HG02623 (cell line): Measurements from ENCODE around the gene VWA3A.
"Not testable (repeated sequence)": the region's sequence is repeated elsewhere in the genome, so short reads cannot be mapped to it uniquely, and the experiment has no call there.

Experiments
- ATAC-seq: cut with Tn5 transposase; IDR thresholded peaks from one replicate; pipeline ENCODE4 v1.9.1; 2021; ENCODE audit warnings: moderate library complexity; ENCODE audit not compliant: unreplicated experiment

VWA3A gene

DNA sequence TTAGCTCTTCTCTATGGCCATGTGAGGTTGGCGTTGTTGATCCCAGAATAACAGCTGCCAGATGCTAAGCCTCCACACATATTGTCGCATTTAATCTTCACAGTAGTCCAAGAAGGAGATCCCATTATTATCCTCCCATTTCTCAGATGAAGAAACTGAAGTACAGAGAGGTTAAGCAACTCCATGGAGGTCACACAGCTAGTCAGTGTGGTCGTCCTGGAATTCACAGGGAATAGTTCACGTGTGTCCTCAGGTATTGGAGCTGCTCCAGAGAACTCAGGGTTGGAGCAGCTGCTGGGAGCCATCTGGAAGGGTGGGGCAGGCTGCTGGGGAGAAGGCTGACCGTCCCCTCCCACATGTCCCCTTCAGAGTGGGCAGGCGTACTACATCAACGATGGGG lies 89.5 kb downstream of the VWA3A start:
- ATAC-seq: no peak

DNA sequence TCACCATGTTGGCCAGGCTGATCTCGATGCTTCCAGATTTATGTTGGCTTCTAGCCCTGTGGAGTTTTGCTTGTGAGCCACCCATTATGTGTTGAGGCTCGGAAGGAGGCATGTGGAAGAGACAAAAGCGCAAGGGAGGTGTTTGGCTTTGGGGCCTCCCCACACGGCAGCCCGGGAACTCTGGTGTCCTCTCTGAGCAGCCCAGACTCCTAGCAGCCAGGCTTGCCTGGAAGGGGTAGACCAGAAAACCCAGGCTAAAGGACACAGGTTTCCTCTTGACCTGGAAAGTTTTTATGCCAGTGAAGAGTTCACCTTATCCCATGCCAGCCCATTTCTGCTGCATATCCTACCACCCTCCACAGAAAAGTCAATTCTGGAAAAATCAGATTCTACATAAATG lies 91.0 kb downstream of the VWA3A start:
- ATAC-seq: no peak

DNA sequence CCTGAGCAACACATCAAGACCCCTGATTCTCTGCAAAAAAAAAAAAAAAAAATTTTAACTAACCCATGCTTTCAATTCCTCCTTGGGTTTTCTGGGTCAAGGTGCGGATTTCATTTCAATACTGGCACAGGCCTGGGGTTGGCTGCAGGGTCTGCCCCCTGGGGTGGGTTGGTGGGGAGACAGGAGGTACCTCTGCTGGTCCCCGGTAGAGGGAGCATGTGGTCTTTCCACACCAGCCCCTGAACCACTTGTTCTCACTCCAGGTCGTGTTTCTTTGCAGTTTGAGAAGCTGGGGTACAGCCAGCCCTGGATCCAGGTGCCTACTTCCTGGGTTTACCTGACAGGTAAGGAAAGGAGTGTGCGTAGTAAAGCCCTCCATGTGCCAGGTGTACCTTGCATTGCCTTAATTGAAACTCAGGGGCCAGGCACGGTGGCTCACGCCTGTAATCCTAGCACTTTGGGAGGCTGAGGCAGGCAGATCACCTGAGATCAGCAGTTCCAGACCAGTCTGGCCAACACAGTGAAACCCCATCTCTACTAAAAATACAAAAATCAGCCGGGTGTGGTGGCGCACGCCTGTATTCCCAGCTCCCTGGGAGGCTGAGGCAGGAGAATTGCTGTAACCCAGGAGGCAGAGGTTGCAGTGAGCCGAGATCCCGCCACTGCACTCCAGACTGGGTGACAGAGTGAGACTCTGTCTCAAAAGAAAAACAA lies 91.7 kb downstream of the VWA3A start:
- no peak for ATAC-seq

DNA sequence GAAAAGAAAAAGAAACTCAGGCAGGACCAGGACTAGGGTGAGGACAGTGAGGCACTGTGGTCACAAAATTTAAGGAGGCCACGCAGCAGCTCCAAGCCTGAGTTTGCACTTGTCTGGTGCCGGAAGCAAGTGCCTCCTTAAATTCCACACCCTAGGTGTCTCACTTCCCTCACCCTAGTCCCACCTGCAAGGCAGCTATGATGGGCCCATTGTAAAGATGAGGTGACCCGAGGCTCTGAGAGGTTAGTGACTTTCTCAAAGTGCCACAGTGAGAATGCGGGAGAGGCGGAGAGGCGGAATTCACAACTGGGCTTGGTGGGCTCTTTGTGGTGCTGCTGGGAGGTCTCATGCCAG lies 92.3 kb downstream of the VWA3A start:
- ATAC-seq: no peak

DNA sequence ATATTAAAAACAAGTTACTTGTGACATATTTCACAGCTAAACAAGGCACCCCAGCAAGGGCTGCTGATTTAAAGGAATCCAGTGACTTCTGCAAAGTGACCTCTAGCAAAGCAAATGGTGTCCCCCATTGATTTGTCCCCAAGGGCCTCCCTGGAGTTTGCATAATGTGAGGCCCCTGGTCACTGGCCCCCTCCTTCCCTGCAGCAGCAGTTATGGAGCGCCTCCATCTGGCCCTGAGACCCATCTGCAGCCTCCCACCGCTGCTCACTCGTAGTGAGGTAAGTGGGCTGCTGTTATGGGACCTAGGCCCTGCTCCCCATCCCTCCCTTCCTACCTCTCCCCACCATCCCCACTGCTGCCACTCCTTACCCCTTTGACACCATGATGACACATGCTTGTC lies 94.2 kb downstream of the VWA3A start:
- ATAC-seq: no peak

DNA sequence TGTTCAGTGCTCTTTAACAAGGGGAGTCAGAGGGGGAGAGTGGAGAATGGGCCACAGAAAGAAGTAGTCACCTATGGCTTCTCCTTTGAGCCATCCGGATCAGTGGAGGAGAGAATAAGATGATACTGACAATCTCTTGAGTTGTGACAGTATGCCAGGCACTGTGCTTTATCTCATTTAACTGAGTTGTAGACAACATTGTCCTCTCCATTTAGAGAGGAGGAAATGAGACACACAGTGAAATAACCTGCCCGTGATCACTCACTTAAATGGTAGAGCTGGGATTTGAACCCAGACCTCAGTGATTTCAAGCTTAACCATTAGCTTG lies 95.9 kb downstream of the VWA3A start:
- ATAC-seq: no peak

DNA sequence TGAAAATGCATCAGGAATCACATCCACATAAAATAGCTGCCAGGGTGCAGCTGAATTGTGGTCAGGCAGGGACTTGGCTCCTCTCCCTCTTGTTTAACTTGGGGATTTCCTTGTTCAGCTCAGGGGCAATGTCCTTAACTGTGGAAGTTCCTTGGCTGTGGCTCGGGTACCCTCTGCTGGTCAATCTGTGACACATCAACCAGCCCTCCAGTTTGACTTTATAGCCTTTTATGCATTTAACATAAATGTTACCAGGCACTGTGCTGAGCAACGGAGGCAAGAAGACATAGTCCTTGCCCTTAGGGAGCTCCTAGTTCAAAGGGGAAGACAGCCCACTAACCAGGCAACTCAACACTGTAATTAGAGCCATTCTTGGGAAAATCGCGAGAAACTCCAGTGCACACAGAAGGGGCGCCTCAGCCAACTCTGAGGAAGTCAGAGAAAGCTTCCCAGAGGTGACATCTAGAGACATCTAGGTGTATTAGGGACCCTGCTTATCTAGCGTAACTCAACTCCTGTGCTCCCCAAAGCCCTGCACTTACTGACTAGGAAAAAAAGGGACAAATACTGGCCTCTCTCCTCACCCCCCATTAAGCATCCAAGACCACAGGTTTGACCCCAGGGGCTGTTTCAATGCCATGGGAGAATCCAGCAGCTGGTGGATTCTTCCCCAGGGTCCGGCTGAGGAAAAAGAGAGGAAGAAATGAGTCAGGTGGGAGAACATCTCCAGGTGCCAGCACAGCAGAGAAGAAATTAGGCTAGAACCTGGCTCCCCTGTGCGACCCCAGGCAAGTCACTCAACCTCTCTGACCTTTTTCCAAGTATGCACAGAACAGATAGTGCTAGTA lies 96.5 kb downstream of the VWA3A start:
- ATAC-seq: no peak

DNA sequence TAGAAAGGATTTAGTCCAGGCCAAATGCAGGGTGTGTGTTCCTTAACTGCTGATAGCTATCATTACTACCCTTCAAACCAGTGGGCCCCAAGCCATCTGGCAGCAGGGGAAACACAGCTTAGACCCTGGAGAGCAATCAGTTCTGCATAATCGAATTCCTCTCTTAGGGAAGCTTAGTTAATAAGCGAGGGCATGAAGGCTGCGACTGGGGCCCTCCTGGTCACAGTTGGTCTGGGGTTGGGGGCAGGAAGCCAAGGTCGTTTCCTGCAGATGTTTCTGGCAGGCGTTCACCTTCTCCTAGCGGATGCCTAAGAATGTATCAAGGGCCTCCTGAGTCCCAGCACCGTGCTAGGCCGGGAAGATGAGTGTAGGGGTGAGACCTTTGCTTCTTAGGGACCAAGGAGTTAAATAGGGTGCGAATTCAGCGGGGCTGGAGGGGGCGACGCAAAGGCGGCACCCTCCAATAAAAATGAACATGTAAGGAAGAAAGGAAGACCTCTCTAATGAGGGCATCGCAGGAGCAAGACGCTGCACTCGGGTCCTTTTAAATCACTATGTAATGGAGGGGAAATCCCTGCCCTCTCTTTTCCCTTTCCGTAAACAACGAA lies 97.2 kb downstream of the VWA3A start:
- ATAC-seq: no peak

DNA sequence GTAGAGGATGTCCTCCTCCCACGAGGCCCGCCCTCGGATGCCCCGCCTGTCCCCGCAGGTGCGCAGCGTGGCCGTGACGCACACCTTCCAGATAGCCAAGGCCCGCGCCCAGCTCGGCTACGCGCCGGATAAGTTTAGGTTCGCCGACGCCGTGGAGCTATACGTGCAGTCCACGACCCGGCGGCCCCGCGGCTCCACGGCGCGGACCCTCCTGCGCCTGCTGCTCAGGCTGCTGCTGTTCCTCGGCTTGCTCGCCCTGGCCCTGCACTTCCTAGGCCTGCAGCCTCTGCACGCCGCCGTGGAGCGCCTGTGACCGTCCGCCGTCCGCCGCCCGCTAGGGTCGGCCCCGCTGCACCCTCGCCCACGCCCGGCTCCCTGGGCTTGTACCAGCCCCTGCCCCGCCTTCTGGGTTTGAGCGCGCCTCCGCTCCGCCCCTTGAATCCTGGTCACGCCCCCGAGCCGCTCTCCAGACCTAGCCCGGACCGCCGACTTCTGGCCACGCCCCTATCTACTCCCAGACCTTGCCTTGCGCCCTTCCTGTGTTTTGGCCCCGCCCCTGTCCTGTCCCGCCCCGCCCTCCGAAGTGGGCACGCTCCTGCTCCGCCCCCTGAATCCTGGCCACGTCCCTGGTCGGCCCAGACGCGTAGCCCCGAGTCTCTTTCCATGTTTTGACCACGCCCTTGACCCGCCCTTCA lies 97.9 kb downstream of the VWA3A start:
- ATAC-seq: peak; percentile 49

DNA sequence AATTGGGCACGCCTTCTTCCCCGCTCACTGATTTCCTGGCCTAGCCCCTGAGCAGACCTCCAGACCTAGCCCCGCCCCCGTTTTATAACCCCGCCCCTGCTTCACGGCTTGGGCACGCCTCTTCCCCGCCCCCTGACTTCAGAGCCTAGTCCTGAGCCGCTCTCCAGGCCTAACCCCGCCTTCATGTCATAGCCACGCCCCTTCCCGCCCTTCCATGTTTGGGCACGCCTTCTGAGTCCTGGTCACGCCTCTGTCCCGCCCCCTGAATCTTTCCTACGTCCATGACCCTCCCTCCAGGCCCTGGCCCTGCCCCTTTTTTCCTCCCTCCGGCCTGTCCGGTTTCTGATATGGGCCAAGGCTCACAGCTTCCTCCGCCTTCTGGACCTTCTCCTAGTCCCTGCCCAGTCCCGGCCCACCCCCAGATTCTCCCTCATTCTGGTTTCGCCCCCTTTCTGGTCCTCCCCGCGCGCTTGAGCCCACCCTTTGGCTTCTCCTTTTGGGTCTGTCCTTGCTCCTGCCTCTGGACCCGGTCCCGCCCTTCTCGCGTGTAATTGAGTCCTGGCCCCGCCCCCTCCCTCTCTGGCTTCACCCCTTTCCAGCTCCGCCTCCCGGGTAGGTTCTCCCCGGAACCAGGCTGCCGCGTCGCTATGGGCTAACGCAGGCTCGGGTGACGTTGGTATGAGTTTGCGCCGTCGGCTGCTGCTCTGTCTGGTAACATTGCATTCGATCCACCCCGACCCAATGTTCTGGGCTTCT lies 98.6 kb downstream of the VWA3A start:
- peak; percentile 35 for ATAC-seq

DNA sequence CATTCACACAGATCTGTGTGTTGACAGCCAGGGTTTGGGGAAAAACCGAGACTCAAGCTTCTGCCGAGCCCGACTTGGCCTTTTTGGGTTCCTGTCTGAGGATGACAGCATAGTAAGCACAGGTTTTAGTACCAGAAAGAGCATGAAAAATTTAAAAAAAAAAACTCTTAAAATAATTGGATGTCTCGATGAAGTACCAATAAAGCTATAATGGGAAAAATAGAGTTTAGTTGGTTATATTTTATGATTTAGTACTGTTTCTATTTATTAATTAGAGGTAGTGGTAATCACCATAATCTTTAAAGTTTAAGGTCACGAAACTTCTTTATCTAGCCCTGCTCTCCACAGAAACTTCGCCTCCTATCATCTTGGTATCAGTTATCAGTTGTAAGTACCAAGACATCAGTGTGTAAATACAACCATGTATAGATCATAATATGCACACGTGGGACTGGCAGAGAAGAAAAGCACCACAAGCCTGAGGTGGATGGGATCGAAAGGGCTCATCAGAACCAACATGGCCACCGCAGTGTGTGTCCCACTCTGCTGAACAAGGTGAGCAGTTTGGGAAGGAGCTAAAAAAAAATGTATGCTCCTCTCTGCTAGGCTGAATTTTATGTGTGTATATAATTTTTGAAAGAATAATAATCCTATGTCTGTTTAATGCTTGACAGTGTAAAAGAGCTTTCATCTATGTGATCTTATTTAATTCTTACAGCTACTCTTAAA lies 99.4 kb downstream of the VWA3A start:
- ATAC-seq: no peak

DNA sequence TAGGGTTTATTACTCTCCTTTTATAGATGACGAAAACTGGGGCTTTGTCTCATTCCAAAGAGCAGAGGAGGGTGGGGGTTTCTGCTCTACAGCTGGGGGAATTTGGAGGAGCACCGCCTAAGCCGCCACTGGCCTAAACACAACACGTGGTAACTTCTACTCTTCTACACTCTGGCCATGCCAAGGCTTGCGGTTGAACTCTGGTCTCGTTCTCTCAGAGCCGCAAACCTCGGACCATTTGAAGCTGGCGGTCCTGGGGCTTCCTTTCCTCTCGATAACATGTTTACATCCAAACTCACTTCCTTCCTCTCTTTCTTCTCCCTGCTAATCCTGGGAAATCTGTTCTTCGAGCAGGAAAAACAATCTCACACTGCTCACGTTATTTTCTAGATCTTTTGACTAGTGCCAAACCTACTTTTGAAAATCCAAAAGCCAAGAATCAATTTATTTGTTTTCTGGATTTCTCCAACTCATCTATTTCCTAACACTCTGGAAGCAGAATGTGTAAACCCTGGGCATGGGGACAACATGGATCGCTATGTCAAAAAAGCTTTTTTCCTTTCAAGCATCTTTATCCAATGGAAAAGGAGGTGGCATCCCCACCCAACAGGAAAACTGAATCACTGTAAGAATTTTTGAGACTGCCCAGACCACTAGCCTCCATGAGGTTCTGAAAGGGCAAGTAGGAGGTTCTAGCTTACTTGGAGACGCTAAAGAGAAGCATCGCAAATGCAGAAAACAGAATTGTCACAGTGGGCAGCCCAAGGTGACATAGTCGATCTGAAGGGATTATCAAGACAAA lies 100.1 kb downstream of the VWA3A start:
- ATAC-seq: no peak

DNA sequence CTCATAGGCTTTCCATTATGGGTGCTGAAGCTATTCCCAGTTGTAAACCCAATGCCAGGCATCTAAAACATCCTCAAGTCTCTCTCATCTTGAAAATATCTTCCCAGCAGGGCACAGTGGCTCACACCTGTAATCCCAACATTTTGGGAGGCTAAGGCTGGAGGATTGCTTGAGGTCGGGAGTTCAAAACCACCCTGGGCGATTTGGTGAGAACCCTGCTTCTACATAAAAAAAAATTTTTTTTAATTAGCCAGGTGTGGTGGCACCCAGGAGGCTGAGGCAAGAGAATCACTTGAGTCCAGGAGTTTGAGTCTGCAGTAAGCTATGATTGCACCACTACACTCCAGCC lies 100.7 kb downstream of the VWA3A start:
- no peak for ATAC-seq

DNA sequence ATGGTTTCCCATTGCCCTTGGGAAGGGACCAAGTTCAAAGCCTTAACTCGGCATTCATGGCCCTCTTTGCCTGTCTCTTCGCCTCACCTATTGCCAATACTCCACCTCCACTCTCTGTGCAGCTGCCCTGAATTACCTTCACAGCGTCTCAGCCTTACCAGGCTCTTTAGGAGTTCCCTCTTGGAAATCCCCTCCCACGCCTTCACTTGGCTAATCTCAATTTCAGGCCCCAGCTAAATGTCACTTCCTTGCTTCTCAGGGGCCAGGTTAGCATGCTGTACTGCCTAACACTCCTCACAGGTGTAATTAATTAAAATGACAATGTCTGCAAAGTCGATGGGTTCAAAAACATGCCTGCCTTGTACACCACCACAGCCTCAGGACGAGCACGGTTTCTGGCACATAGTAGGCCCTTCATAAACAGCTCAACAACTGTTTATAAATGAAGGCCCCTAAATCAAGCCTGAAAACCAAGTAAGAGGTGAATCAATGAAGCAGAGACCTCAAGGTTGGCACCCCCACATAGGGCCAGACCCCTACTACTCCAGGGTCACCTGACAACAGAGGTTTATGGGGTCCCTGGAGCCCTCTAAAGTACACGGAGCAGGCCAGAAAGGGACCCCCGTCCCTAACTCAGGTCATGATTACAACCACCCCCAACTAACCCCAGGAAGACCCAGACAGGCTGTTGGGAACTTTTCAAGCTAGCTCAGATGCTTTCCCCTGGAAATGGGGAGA lies 102.5 kb downstream of the VWA3A start:
- ATAC-seq: no peak

DNA sequence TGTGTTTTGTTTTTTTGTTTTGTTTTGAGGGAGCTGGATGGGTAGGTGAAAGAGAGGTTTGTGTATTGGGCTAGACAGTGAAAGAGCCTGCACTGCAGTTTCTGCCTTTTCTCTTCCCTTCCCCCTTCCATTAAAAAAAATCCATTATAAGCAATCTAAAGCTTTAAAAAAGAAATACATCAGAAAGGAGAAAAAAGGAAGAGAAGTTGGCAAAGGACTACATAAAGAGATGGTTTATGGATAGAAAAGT lies 103.0 kb downstream of the VWA3A start:
- ATAC-seq: no peak

DNA sequence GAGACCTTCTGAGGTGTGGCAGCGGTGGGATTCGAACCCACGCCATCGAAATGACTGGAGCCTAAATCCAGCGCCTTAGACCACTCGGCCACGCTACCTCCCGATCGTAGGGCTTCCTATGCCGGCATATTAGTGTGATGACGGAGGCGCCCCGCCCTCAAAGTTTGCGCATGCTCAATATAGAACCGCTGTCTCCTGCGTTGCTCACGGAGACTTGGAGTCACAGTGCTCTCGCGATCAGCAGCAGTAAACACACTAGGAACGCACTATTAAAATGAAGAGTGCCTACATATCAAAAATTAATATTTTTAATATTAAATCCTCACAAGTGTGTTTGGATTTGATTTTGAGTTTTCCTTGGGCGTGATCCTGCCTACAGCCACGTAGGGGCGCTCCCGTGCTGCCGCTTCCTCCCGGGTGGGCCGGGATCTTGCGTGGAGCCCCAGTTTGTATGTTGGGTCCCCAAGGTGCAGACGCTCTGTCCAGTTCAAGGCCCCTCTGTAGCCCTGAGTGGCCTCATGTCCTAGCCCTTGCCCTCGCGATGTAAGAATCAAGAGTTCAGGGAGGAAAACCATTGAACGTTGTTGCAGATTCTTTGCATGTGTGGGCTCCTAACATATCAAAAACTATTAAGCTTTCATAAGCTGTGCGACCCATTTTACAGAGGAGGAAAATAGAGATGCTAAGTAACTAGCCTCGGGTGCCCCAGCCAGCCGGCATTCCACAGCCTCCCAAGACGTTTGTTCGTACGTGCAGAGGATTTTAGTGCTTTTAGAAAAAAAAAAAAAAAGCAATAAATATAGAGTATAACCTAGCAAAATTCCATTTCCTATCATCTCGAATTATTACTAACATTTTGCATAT lies 103.6 kb downstream of the VWA3A start:
- ATAC-seq: peak; percentile 20

DNA sequence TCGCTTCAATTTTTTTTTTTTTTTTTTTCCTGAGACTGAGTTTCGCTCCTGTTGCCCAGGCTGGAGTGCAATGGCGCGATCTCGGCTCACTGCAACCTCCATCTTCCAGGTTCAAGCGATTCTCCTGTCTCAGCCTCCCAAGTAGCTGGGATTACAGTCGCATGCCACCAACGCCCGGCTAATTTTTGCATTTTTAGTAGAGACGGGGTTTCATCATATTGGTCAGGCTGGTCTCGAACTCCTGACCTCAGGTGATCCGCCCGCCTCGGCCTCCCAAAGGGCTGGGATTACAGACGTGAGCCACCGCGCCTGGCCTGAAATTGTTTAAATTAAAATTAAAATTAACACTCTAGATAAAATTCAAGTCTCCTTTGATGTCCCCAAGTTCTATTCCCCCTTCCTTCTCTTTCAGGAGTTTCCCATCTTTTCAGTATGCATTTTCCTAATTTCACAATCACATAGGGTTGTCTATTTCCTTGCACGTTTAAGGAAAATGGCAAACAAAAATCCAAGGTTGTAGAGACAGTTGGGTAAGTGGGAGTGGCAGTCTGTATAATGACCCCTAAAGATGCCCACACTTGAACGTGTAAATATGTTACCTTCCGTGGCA lies 104.3 kb downstream of the VWA3A start:
- not testable (repeated sequence) for ATAC-seq
